MM.1S (cell line): ENCODE results near the gene COLEC11.

ENCODE experiments used
- EZH2 ChIP-seq: fragments of 300-600 bp; sonication (generic); optimal IDR thresholded peaks from 2 replicates; pipeline ENCODE3; 2017; ENCODE audit warnings: low read depth, mild to moderate bottlenecking, antibody characterized with exemption, low read length, mixed read lengths
- EZH2phosphoT487 ChIP-seq: fragments of 300-600 bp; sonication (generic); IDR thresholded peaks from 2 replicates; pipeline ENCODE4 v1.6.1; 2018; ENCODE audit warnings: antibody characterized with exemption, low read length
- TF ChIP-seq, protein P1 (sequence below): fragments of 300-600 bp; sonication (generic); IDR thresholded peaks from 2 replicates; pipeline ENCODE4 v1.5.1; 2016; ENCODE audit warnings: antibody characterized with exemption, low read length, mixed read lengths

- TF ChIP-seq, protein P1, sequence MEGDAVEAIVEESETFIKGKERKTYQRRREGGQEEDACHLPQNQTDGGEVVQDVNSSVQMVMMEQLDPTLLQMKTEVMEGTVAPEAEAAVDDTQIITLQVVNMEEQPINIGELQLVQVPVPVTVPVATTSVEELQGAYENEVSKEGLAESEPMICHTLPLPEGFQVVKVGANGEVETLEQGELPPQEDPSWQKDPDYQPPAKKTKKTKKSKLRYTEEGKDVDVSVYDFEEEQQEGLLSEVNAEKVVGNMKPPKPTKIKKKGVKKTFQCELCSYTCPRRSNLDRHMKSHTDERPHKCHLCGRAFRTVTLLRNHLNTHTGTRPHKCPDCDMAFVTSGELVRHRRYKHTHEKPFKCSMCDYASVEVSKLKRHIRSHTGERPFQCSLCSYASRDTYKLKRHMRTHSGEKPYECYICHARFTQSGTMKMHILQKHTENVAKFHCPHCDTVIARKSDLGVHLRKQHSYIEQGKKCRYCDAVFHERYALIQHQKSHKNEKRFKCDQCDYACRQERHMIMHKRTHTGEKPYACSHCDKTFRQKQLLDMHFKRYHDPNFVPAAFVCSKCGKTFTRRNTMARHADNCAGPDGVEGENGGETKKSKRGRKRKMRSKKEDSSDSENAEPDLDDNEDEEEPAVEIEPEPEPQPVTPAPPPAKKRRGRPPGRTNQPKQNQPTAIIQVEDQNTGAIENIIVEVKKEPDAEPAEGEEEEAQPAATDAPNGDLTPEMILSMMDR, result no peak
- TF ChIP-seq EZH2phosphoT487 (no peak), EZH2 (no peak)
Measured at GRCh38 chr2:3604207-3604877, 9.4 kb downstream of the COLEC11 start.
